GM21360 (cell line): ENCODE results near the gene EED.
A peak's percentile ranks its signal among the peaks of the same experiment; 100 is the strongest.
"Not testable (repeated sequence)": the region's sequence is repeated elsewhere in the genome, so short reads cannot be mapped to it uniquely, and the experiment has no call there.

Experiments used
- ATAC-seq: cut with Tn5 transposase; IDR thresholded peaks from one replicate; pipeline ENCODE4 v1.9.1; 2021; ENCODE audit warnings: mild to moderate bottlenecking, moderate library complexity; ENCODE audit not compliant: unreplicated experiment

The EED gene

DNA sequence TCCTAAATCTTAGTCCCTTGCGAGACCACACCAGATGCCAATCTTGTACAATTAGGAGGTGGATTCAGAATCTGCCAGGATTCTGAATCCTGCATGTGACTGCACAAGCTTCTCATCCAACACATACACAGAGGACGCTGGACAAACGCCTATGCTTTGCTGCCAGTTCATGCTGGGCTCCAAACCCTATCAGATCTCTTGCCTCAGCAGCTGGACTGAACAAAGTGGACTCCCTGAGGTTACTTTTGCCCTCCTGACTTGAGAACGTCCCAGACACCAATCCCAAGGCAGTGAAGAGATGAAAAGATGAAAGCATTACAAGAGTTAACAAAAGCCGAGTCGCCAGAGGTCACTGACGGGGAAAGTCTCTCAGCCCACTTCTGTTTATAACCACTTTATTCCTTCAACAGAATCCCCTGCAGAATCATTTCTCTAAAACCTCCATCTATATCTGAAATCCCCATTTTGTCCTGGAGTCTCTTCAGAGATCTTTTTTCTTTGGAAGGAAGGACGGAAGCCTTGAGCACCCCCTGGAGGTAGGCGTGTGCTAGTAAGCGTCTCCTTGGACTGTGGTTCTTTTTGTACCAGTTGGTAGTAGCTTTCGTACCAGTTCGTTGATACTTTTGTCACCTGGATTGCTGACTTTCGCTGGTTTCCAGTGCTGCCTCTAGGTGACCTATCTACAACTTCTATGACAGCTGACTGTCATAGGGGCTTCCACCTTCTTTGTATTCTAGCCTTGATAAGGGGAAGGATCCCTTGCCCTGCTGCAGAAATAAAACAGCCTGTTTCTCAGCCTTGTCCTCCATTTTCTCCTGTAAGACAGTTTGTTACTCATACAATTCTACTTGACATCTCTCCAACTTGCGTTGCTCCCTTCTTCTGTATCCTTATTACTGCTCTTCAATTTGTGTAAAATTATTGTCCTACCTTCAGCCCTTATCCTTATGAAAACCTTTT, 26.1 kb upstream of the EED start:
- ATAC-seq = peak; percentile 45

DNA sequence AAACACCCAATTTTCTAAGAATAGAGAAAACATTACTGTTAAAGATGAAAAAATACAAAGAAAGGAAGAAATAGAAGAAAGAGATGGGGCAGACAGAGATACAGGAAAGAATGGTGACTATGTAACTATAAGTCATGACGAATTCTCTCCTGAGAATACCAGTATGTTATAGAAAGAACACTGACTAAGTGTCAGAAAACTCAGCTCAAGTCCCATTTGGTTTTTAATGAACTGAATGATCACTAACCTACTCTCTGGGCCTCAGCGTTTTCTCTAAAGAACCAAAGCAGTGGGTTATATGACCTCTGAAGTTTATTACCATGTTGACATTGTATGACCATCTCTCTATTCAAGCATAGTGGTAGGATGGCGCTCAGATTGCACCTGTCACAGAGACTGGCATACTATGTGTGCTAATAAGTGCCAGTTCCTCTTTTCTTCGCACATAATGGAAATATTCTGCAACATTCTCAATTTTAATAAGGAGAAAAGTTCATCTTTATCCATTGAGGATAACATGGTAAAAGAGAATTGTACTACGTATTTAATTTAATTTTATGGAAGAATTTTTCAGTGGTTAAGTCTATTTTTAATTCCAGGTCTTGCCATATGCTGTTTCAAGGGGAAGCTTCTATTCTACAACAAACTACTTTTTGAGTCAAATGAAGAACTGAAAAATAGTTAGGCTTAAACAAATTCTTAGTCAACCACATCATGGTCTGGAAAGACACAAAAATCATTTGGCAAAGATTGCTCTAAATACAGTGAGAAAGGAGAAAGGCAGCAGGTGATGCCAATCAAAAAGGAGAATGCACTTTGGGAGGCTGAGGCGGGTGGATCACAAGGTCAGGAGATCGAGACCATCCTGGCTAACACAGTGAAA, 25.0 kb upstream of the EED start:
- peak; percentile 57 for ATAC-seq

DNA sequence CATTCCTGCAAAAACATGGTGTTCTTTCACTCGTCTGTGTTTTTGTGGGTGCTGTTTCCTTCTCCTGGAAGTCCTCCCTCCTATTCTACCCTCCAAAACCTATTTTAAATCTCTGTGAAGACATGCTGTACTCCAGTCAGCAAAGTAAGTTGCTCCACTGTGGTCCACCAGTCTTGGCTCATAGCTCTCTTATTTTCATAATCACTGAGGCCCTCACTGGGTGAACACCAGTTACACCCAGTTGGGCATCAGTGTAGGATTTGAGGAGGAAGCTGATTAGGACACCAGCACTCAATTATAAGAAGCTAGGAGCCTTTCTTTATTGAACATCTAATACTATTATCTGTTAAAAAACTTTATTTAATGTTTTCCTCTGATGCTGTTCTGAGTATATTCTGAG, 23.9 kb upstream of the EED start:
- no peak for ATAC-seq

DNA sequence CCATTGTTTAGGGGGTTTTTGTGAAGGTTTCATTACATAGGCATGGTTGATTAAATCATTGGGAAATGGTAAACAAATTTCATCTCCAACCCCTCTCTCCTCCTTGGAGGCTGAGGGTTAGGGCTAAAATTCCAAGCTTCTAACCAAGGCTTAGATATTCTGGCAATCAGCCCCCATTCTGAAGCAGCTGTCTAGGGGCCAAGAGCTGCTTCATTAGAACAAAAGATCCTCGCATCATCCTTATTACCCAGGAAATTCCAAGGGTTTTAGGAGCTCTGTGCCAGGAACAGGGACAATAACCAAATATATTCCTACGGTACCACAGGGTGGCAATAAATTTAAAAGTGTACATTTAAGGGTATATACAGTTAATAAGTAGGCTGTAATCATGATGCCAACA, 22.5 kb upstream of the EED start:
- no peak for ATAC-seq

DNA sequence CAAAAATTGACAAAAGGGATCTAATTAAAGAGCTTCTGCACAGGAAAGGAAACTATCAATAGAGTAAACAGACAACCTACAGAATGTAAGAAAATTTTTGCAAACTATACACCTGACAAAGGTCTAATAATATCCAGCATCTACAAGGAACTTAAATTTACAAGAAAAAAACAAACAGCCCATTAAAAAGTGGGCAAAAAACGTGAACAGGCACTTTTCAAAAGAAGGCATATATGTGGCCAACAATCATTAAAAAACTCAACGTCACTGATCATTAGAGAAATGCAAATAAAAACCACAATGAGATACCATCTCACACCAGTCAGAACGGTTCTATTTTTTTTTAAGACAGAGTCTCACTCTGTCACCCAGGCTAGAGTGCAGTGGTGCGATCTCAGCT, 20.0 kb upstream of the EED start:
- not testable (repeated sequence) for ATAC-seq

DNA sequence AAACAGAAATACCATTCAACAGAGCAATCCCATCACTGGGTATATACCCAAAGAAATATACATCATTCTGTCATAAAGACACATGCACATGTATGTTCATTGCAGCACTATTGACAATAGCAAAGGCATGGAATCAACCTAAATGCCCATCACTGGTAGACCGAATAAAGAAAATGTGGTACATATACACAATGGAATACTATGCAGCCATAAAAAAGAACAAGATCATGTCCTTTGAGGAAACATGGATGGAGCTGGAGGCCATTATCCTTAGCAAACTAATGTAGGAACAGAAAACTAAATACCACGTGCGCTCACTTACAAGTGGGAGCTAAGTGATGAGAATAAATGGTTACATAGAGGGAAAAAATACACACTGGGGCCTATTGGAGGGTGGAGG, 19.2 kb upstream of the EED start:
- ATAC-seq = not testable (repeated sequence)

DNA sequence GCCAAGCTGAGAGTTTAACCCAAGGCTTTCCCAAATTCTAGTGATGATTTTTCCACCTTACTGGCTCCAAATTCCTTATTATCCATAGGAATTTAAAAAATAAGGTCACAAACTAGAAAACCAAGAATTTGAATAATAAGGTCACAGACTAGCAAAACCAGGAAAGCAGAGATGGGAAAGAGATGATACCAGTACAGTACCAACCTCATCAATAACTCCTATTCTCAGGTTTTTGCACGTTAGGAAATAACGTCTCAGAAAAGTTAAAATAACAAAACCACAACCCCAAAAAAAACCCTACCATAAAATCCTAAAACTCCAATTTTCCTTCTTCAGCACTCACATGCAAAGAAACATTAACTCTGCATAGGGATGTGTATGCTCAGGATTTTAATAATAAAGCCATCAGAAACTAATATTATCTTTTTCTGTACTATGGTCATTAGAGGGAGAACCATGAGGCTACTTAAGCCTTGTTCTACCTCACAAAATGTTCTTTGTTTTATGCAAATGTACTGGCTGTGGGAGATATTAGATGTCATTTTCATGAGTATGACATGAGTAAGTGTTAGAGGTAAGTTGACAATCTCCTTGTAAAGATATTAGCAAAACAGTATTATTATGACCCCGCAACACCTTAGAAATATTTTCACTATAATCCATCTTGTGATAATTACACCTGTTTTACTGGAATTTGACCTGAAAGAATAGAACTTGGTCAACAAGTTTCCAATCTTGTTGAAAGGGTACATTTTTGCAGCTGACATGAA, 16.1 kb upstream of the EED start:
- ATAC-seq = no peak

DNA sequence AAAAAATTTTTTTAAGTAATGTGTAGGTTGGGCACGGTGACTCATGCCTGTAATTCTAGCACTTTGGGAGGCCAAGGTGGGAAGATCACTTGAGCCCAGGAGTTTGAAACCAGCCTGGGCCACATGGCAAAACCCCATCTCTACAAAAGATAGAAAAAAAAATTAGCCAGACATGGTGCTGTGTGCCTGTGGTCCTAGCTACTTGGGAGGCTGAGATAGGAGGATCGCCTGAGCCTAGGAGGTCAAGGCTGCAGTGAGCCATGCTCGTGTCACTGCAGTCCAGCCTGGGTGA, 15.6 kb upstream of the EED start:
- ATAC-seq = not testable (repeated sequence)

DNA sequence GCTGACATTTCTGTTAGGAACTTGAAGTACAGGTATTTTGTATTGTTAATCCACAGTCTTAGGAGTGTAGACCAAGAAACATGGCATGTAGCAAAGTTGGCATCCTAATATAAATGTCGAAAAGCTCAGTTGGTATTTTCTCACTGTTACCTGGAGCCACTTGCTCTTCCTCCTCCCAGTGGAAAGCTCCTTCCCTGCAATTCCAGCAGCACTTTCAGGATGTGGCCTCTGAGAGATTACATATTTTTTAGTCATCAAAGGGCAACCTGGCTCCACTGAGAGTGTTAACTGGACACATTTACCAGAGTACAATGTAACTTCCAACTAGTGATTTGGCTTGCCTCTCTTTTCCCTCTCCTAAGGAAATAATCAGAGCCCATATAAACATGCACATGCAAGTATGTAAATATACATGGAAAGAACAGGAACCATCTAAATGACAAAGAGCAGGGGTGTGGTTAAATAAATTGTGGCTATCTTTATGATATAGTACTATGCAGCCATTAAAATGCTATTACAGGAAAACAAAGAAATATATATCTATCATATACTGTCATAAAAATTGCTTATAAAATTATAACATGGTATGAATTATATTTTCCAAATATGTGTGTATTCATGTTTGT, 14.3 kb upstream of the EED start:
- ATAC-seq = no peak

DNA sequence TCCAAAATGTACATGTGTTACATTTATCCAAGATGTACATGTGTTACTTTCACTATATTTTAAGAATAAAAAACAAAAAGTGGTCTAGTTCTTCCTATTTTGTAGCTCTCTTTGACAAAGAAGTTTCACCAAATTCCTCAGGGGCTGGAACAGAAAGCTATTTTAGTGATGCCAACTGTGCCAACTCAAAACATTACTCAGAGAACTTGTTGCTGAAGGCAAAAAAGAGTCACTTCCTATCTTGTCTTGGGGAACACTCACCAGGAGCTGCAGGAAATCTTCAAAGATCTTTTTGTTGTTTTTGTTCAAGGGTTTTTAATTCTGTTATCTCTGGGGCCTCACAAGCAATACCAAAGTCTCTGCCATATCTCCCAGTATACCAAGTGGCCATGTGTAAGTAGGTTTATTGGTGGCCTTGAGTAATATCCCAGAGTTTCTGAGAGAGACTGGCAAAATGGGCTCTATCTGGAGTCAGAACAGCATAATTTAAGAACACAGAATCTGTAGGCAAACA, 13.6 kb upstream of the EED start:
- ATAC-seq = no peak

DNA sequence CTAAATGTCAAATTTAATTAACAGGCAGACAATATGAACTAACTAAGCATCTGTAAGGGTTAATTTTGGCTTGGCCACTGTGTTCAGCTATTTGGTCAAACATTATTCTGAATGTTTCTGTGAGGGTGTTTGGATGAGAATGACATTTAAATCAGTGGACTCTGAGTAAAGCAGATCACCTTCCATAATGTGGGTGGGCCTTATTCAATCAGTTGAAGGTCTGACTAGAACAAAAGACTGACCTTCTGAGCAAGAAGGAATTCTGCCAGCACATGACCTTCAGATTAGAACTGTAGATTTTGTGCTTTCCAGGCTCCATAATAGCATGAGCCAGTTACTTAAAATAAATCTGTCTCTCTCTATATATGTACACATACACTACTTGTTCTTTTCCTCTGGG, 12.0 kb upstream of the EED start:
- ATAC-seq = no peak

DNA sequence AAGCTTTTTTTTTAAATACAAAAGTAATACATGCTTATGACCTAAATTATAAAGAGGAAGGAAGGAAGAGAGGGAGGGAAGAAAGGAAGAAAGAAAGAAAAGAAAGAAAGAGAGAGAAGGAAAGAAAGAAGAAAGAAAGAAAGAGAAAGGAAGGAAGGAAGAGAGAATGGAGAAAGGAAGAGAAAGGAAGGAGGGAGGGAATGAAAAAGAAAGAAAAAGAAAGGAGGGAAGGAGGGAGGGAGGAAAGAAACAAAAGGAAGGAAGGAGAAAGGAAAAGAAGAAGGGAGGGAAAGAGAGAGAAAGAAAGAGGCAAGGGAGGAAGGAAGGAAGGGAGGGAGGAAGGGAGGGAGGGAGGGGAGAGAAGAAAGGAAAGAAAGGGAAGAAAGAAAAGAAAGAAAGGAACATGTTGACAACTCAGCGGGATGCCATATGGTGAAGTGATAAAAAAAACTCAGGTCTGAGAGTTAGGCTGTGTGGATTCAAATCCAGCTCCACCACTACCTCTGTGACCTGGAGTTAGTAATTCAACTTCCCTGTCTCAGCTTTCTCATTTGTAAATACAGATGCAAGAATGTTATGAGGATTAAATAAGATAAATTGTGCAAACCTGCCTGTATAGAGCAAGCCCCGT, 9.6 kb upstream of the EED start:
- ATAC-seq = no peak

DNA sequence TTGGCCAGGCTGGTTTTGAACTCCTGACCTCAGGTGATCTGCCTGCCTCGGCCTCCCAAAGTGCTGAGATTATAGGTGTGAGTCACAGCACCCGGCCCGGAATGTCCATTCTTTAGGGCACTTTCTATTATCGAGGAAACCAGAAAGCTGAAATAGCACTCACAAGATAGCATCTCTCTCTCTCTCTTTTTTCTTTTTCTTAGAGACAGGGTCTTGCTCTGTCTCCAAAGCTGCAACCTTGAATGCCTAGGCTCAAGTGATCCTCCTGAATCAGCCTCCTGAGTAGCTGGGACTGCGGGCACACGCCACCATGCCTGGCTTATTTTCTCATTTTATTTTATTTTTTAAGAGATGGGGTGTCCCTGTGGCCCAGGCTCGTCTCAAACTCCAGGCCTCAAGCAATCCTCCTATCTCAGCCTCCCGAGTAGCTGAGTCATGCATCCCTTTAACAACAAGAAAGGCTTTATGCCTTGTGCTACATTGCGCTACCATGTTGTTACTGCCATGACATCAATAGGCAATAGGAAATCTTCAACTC, 7.2 kb upstream of the EED start:
- ATAC-seq = no peak

DNA sequence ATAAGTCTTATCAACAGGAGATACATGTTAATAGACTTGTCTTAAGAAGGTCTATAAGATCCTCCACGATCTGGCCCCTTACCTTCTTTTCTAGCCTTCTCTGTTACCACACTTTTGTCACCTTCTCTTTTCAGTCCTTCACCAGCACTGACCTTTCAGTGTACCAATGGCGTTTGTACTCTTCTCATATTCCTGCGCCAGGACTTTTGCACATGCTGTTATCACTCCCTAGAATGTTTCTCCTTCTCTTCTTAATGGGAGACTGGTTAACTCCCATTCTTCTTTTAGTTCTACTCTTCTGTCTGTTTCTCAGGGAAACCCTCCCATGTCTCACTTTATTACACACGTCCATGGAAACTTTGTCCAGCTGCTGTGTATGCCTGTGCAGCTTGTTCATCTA, 4.4 kb upstream of the EED start:
- no peak for ATAC-seq

DNA sequence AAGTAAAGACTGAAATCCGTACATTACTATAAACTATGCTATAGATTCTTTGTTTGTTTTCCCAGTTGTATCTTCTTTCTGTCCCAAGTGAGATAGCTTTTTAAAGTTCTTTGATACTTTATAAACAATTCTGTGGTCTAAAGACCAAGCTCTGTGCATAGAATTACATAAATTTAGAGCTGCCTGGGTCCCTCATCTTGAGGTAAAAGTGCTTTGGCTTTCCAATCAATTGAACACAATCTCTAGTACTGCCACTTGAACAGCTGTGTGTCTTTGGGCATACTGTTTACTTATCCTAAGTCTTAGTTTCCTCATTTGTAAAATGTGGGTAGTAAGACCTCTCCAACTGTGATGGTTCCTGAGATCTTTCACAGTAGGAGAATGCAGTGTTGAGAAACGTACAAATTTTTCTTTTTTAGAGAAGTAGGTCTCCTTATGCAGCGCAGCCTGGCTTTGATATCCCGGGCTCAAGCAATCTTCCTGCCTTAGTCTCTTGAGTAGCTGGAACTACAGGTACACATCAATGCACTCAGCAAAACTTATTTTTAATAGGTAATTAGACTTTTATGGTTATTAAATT, 2.5 kb upstream of the EED start:
- no peak for ATAC-seq

DNA sequence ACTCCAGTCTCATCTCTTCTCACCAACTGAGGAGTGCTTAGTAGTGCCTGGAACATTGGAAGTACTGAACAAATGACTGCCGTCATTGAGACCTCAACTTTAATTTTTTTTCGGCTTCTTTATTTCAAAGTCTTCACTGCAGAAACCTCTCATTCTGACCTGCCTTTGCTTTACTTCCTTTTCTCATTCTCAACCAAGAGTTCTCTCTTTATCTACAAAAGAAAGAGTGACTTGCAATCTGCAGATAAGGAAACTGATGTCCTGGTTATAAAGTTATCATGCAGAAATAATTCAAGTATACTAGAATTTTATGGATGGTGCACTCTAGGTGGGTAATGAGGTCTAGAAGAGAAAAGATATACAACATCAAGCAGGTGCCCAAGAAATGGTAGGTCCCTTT, 1.2 kb upstream of the EED start:
- ATAC-seq = no peak

DNA sequence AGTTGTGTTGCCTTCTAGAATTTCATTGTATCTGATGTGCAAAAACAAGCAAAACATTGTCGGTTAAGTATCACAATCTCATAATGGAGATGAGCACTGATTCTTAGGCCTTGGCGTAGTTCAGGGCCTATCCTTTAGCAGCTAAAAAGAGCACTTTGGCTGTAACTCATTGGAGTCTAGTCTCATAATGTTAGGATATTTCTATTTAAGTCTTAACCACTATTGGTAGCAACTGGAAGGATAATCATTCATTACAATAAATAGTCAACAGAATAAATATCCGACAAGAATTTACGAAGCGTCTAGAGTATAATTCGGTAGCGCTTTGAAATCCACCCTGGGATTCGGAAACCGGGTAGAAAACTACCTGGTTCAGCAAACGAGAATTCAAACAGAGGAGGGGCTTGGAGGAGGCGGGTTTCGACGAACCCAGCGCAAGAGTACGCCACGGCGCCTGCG, 461 bp upstream of the EED start:
- ATAC-seq = peak; percentile 69

DNA sequence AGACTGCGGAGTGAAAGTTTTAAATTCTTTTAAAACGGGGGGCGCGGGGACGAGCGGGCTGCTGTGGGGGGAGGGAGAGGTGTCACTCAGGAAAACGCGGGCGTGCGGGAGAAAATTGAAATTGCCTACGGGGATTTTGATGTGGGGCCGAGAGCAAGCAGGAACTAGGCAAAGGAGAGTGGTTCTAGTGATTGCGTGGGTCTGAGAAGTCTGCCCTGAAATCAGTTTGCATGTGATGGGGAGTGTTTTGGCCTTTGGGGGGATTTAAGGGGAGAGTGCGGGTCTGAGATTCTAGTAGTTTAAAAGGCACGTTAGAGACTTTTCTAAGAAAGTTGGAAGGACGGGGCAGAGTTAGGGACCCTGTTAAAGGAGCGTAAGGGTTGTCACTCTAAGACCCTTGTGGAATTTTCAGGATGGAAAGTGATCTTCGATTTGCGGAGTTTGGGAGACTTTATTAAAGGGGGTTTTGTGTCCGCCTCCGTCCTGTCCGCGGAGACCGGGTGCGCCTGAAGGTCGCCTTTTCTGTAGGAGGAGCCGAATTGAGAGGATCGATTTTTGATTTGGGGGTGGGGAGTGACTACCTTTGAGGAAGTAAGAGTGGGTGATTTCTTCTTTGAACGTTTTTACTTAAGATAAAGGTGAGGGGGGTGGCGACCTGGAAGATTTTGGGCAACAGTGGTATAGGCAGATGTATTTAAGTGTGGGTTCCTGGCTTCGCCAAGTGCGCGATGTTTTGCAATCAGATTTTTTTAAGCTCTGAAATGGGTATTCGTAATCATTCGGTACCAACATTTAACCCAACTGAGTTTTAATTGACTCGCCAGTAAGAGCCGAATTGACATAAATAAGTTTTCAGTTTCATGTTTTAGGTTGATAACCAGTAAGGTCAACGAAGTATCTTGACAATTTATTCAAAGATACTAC, 1.1 kb downstream of the EED start:
- no peak for ATAC-seq
